Endothelial cell of umbilical vein (primary cell): Measurements from ENCODE around the gene CHST8. TPM values are rescaled to one million over a fixed set of nuclear protein-coding genes. Genes with fewer than 3 reads are reported as not detected.

Source experiments
- BruUV-seq: library from RNA; stranded (reverse); fragments of 400-500 nt; replicated peaks from 2 replicates; lab custom pipeline; 2021; lab: Mats Ljungman, UMichigan
- CTCF ChIA-PET: fragments of 300-600, 350-600 bp; sonication (Branson Sonifier 250); formaldehyde crosslinking; loops from one replicate; lab custom pipeline; 2021; ENCODE audit warnings: antibody characterized with exemption, inconsistent platforms; lab: Charles Lee
- POLR2A ChIA-PET: fragments of 300-600, 350-600 bp; sonication (Branson Sonifier 250); formaldehyde crosslinking; loops from one replicate; lab custom pipeline; 2021; ENCODE audit warnings: antibody characterized with exemption, inconsistent platforms; lab: Charles Lee
- DNase-seq: peaks from one replicate; pipeline ENCODE4 v3.0.0-alpha.2; 2011; ENCODE audit warnings: low read depth, low spot score
- FAIRE-seq: peaks from 2 replicates; lab custom pipeline; 2011; peaks lifted over from hg19 to GRCh38; lab: Jason Lieb, UNC
- H2AFZ ChIP-seq: 2 replicates; pipeline ENCODE4 v1.6.0; 2012; ENCODE audit warnings: low read depth, low read length, control low read depth, inconsistent platforms
- H3K27ac ChIP-seq: 2 replicates; pipeline ENCODE4 v1.5.1; 2011; ENCODE audit warnings: low read depth, mild to moderate bottlenecking, control low read depth, low read length, moderate library complexity; ENCODE audit not compliant: insufficient read depth
- H3K27me3 ChIP-seq, 2 experiments: 2 replicates each; pipeline versions ENCODE4 v1.6.0 to v1.6.1; 2011; ENCODE audit warnings: low read length in 2 of 2, mixed read lengths in 1 of 2; ENCODE audit not compliant: control insufficient read depth in 2 of 2, insufficient read depth in 2 of 2
- H3K36me3 ChIP-seq, 2 experiments: 2 replicates in 1 of 2; 3 replicates in 1 of 2; pipeline ENCODE4 v1.5.1; 2011; ENCODE audit warnings: low read length in 2 of 2, mild to moderate bottlenecking in 1 of 2, moderate library complexity in 1 of 2; ENCODE audit not compliant: control insufficient read depth in 2 of 2, insufficient read depth in 2 of 2; ENCODE audit errors: extremely low read depth in 1 of 2
- H3K4me1 ChIP-seq: 3 replicates; pipeline ENCODE4 v1.5.1; 2011; ENCODE audit warnings: mild to moderate bottlenecking, low read length; ENCODE audit not compliant: control insufficient read depth, insufficient read depth; ENCODE audit errors: extremely low read depth
- H3K4me2 ChIP-seq: 2 replicates; pipeline ENCODE4 v1.6.1; 2011; ENCODE audit warnings: low read length, control low read depth, mixed read lengths; ENCODE audit not compliant: insufficient read depth
- H3K4me3 ChIP-seq, 3 experiments: fragments of 200-600 bp in 1 of 3; sonication (generic), shearing (Covaris generic) in 1 of 3; replicated peaks in 1 of 3; 2 replicates each; pipeline ENCODE4 v1.5.1; 2011 to 2016; ENCODE audit warnings: control low read depth in 3 of 3, low read length in 3 of 3, mild to moderate bottlenecking in 2 of 3, inconsistent platforms in 1 of 3, low read depth in 1 of 3, moderate library complexity in 1 of 3; ENCODE audit not compliant: insufficient read depth in 1 of 3
- H3K79me2 ChIP-seq: 2 replicates; pipeline ENCODE4 v1.6.0; 2012; ENCODE audit warnings: low read length, inconsistent platforms; ENCODE audit not compliant: control insufficient read depth, insufficient read depth
- H3K9ac ChIP-seq: replicated peaks from 2 replicates; pipeline ENCODE3; 2011; ENCODE audit warnings: low read length, control low read depth; ENCODE audit not compliant: insufficient read depth; ENCODE audit errors: extremely low read depth
- H3K9me1 ChIP-seq: replicated peaks from 3 replicates; pipeline ENCODE4 v1.6.0; 2011; ENCODE audit warnings: mild to moderate bottlenecking, low read length; ENCODE audit not compliant: control insufficient read depth, insufficient read depth; ENCODE audit errors: extremely low read depth
- H3K9me3 ChIP-seq: replicated peaks from 2 replicates; pipeline ENCODE4 v1.5.1; 2012; ENCODE audit warnings: low read length, inconsistent platforms; ENCODE audit not compliant: control insufficient read depth, insufficient read depth
- H4K20me1 ChIP-seq: replicated peaks from 2 replicates; pipeline ENCODE3; 2011; ENCODE audit warnings: mild to moderate bottlenecking, low read length; ENCODE audit not compliant: control insufficient read depth, insufficient read depth; ENCODE audit errors: extremely low read depth
- EZH2 ChIP-seq: IDR thresholded peaks from 2 replicates; pipeline ENCODE4 v1.6.1; 2012; ENCODE audit warnings: borderline replicate concordance, low read depth, mild to moderate bottlenecking, moderate library complexity, low read length, inconsistent platforms; ENCODE audit not compliant: severe bottlenecking
- FOS ChIP-seq: IDR thresholded peaks from 2 replicates; pipeline ENCODE4 v1.6.1; 2011; ENCODE audit warnings: mild to moderate bottlenecking, low read length, moderate library complexity, borderline replicate concordance; ENCODE audit not compliant: insufficient read depth
- GATA2 ChIP-seq: IDR thresholded peaks from 2 replicates; pipeline ENCODE4 v1.7.0; 2011; ENCODE audit warnings: low read depth, mild to moderate bottlenecking, moderate library complexity, mixed read lengths, low read length; ENCODE audit not compliant: insufficient read length, insufficient read depth
- JUN ChIP-seq: IDR thresholded peaks from 2 replicates; pipeline ENCODE4 v1.6.1; 2011; ENCODE audit warnings: borderline replicate concordance, low read depth; ENCODE audit not compliant: insufficient read length, insufficient read depth
- MAX ChIP-seq: IDR thresholded peaks from 2 replicates; pipeline ENCODE4 v1.6.1; 2011; ENCODE audit not compliant: insufficient read depth, insufficient read length
- MYC ChIP-seq: IDR thresholded peaks from one replicate; pipeline ENCODE4 v1.6.1; 2011; ENCODE audit warnings: mild to moderate bottlenecking, low read depth, low read length
- POLR2A ChIP-seq: IDR thresholded peaks from 2 replicates; pipeline ENCODE4 v1.6.1; 2012; ENCODE audit warnings: low read depth, mild to moderate bottlenecking, control low read depth, low read length
- POLR2AphosphoS5 ChIP-seq: IDR thresholded peaks from 2 replicates; pipeline ENCODE4 v1.6.1; 2012; ENCODE audit warnings: low read depth, mild to moderate bottlenecking, control low read depth, low read length, moderate library complexity; ENCODE audit not compliant: insufficient read depth
- dilution Hi-C: fragments of 300-500 bp; cut with MboI; formaldehyde crosslinking; loops from one replicate; pipeline ENCODE4 v1.15.0; 2019; ENCODE audit warnings: low sequenced_read_pairs; ENCODE audit not compliant: extremely low pct_ligation_motif_present
- intact Hi-C: fragments of 100-400 bp; cut with micrococcal nuclease; formaldehyde crosslinking; loops from one replicate; pipeline ENCODE4 v1.10.0; 2022
- polyA plus RNA-seq, 4 experiments: library from polyadenylated mRNA; depleted of rRNA in 3 of 4; stranded (reverse) in 3 of 4; unstranded in 1 of 4; fragments of >200 nt; gene quantifications; 2 replicates each; pipeline versions ENCODE4 v1.2.1 to v1.2.3, GENCODE V29; 2011 to 2012; ENCODE audit warnings: missing spikeins in 1 of 4
- total RNA-seq: library from RNA; stranded (reverse); gene quantifications from 2 replicates; pipeline ENCODE4 v1.2.3, GENCODE V29; 2021
- TF ChIP-seq, protein P1 (sequence below), 2 donors: IDR thresholded peaks; 1 replicate in 1 of 2; 2 replicates in 1 of 2; pipeline ENCODE4 v1.5.1; 2011; ENCODE audit warnings: low read length in 2 of 2, mild to moderate bottlenecking in 2 of 2, moderate library complexity in 2 of 2, control low read depth in 1 of 2, inconsistent platforms in 1 of 2, low read depth in 1 of 2; ENCODE audit not compliant: insufficient read depth in 1 of 2; ENCODE audit errors: extremely low read depth in 1 of 2

The CHST8 gene
- total and polyA plus RNA-seq, 2 donors (not counting 3 experiments of a cell fraction or from before 2014, with no cell fraction given) = not detected

- Histone ChIP-seq H3K4me3 (no peak overlapping the region), H4K20me1 (no peaks in the 10 kb centered on the region), H3K36me3 (peaks cover 4 to 60% of the 10 kb centered on the region in 2 experiments), H3K4me1 (peaks cover 7% of the 10 kb centered on the region), H3K27ac (no peak overlapping the region), H3K79me2 (peaks cover 4% of the 10 kb centered on the region), H3K27me3 (no peaks in the 10 kb centered on the region), H3K9me1 (no peaks in the 10 kb centered on the region), H3K9me3 (no peaks in the 10 kb centered on the region), H2AFZ (no peak overlapping the region), H3K9ac (no peak overlapping the region), H3K4me2 (no peak overlapping the region)
- ChIA-PET POLR2A (no interaction called here), CTCF (interaction anchor here (0.8 kb wide), 1 partner anchor 10 kb away, joined by 3 read pairs; no protein-coding TSS in a partner anchor)
- dilution Hi-C loops = no loop called here
- TF ChIP-seq EZH2 (no peak), MYC (no peak), GATA2 (no peak), FOS (no peak), JUN (no peak), POLR2AphosphoS5 (no peak), POLR2A (no peak), MAX (no peak)
- TF ChIP-seq, protein P1, sequence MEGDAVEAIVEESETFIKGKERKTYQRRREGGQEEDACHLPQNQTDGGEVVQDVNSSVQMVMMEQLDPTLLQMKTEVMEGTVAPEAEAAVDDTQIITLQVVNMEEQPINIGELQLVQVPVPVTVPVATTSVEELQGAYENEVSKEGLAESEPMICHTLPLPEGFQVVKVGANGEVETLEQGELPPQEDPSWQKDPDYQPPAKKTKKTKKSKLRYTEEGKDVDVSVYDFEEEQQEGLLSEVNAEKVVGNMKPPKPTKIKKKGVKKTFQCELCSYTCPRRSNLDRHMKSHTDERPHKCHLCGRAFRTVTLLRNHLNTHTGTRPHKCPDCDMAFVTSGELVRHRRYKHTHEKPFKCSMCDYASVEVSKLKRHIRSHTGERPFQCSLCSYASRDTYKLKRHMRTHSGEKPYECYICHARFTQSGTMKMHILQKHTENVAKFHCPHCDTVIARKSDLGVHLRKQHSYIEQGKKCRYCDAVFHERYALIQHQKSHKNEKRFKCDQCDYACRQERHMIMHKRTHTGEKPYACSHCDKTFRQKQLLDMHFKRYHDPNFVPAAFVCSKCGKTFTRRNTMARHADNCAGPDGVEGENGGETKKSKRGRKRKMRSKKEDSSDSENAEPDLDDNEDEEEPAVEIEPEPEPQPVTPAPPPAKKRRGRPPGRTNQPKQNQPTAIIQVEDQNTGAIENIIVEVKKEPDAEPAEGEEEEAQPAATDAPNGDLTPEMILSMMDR (IDR thresholded peaks at IDR 0.05; ENCODE audit: extremely low read depth in 1 of 2, insufficient read depth in 1 of 2, low read depth in 1 of 2, low read length in 2 of 2) = no peak
- no TSS peak for BruUV-seq
- DNase-seq (no peak), FAIRE-seq (no peak)
- intact Hi-C loops = no loop called here
Observed at GRCh38 chr19:33805840-33806433, 184.2 kb downstream of the CHST8 start.
